LoVo (cell line): Measurements from ENCODE around the gene LUM.

Source experiments
- DNase-seq: peaks from one replicate; pipeline ENCODE4 v3.0.0-alpha.2; 2016; ENCODE audit warnings: low spot score

Gene LUM

DNA sequence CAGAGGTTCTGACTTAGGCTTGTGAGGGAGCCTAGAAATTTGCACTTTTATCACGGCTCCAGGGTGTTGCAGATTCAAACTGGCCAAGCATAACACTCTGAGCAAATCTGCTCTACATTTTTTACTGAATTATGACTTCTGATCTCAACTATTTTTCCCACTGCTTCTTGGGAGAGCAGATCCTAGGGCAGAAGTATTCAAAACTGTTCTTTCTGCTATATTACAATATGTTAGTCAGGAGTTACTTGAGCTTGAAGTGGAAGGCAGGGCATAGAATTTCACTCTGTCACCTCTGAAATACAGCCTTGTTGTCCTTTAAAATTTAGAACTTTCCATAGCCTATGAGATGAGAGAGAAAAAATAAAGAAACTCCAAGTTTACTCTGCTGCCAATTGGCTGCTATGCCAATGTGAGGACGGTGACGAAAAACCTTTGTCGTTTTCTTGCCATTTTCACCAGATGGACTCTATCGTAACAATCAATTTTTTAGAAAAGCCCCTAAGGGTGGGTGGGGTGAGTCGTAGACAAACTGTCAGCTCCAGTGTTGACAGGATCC is 37.1 kb downstream of the LUM start:
- DNase-seq = no peak

DNA sequence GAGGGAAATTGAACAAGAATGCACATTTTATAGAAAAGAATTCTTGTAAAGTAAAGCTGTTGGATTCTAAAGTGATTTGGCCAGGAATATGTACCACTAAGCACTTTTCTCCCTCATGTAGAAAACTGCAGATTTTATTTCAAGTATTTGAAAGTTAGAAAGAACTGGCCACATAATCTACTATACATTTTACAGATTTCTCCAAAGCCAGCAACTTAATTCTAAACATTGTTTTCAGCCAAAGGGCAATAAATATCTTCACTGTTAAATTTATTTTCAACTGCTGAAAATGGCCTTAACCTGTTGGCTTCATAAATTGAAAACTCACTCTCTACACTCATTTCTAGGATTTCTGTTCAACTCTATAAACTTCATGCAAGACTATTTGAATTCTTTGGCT is 37.9 kb downstream of the LUM start:
- DNase-seq = no peak

DNA sequence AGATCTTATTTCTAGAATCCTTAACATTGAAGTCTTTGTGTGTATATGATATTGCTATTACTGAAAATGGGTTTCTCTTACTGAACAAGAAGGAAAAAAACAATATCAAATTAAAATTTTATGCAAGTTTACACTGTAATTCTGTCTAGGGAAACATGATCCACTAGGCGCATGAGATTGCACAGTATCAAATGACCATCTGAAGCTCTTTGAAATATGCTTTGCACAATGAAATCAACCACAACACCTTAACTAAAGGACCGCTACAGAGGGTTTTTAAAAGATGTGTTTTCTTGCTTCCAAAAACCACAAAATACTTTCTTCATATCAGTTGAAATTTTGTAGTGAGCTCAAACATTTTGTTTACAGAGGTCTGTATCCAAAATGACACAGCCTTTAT is 38.4 kb downstream of the LUM start:
- DNase-seq = no peak

DNA sequence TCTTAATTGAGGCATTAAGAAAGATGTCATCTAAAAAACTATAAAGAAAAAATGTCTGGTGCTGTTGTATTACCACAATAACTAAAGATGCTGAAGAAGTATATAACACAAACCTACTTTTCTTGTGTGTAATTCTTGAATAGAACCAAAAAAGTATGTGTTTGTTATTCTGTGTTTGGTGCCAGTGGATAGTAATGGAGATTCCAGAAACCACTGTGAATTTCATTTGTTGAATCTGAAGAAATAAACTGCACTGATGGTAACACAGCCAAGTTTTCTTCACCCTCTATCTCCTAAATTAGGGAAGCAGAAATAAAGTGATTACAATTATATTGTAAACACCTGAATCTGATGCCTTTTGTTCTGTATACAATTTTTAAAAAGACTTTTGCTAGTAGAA is 40.4 kb downstream of the LUM start:
- no peak for DNase-seq

DNA sequence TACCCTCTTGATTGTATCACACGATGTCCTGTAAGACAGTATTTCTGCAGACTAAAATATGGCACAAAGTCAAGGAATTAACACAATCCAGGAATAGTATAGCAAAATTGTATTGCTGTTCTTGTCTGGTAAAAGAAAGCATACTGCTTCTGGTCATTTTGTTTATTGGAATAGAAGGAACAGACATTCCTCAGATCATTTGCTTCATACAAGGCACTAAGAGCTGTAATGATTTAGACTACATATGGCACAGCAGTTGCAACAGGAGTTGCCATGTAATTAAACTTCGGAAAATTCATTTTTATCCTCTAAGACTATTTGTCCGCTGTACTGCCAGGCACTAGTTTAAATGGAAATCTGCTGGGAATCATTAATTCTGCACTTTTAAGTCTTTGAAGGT is 45.9 kb downstream of the LUM start:
- no peak for DNase-seq

DNA sequence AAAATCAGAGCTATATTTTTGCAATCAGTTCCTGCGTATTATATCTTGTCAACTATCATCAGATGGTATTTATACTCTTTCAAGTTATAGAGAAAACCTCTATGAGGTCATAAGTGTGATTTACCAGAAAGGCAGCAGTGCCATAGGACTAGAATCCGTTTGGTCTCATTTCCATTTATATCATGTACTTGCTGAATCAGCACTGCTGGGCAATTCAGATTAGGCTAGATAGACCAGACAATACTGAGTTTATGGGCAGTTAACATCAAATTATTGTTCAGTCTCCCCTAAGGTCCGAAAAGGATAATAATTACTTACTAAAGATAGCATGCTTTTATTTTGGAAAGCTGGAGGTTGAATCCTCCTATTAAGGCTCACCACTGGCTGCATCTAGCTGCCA is 46.7 kb downstream of the LUM start:
- DNase-seq = no peak

DNA sequence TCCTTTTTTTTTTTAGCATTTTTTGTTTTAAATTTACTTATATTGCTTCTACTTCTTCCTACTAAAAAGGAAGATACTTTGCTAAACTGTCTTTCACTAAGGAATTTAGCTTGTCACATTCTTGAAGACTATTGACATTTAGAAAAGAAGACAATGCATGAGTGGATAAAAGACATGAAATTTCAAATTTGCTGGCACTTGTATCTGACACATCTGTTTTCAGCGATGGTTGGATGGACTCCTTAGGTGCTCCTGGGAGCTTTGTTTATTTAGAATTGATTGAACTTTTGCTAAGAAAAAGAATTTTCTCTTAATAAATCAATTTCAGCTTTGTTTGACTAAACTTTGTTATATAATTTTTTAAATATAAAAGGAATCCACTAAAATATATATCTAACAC is 50.2 kb downstream of the LUM start:
- DNase-seq = no peak

DNA sequence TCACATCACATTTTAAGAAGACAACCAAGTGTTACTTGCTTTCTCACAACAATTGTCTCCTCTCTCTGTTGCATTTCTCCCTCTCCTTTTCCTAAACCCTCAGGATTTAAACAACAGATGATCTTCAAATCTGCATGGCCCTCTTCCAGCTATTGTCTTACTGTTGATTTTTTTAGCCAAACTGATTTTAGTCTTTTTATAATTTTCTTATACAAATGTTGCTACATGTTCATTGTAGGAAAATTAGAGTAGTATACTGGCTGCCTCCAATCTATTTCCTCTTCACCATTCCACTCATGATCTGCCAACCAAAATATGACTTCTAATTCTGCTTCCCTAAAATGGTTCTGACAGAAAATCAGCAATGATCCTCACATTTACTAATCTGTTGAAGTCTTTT is 52.1 kb downstream of the LUM start:
- DNase-seq = no peak

DNA sequence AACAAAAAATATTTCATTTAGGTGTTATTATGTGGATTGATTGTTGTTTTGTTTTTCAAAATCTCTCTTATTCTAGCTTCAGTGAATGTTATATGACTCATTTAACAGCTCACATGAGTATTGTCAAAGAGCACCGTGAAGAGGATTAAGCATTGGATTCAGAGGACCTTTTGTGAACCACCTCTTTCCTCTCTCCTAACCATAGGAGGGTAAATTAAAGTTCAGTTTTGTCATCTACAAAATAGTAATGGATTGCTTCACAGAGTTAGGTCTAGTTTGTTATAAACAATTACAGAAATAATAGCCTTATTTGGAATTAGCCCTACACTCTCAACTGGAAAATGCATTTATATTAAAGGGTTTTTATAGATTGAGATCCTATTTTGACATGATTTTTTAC is 52.5 kb downstream of the LUM start:
- DNase-seq = no peak

DNA sequence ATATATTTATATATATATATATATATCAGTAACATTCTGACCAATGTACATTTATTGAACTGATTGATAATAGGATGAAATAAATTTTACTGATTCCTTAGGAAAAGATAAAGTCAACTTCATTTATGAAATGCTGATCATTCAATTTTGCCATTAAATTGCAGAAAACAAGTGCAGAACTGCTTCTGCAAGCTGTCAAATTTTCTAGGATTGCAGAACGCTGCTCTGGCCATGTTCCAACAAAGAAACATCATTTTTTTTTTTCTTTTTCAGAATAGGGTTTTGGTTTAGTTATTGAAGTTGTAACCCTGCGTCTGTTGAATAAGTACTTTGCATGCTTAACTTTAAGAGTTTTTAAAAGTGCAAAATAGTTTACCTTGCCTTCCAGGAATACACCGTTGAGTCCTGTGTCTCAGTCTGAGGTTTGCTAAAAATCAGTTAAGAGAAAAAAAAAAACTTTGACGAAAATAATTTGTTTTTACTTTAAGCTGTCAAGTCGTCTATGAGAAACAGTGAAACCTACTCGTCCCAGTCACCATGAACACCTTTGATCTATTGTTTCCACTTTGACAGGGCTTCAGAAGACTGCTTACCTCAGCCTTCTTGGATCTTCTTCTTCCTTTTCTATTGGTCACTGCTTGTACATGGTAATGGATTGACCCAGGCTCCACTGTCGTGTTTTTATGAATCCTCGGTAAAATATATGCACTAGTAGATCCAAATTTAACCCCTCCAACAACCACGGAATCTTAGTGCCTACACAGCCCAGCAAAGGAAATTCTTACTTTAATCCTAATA is 53.7 kb downstream of the LUM start, which contains the start of gene KERA:
Gene KERA, minus strand, starts transcription at position 657 of the 798 bp plus-strand sequence. CDS start 1,743 bp downstream, outside the sequence.
- no peak for DNase-seq

DNA sequence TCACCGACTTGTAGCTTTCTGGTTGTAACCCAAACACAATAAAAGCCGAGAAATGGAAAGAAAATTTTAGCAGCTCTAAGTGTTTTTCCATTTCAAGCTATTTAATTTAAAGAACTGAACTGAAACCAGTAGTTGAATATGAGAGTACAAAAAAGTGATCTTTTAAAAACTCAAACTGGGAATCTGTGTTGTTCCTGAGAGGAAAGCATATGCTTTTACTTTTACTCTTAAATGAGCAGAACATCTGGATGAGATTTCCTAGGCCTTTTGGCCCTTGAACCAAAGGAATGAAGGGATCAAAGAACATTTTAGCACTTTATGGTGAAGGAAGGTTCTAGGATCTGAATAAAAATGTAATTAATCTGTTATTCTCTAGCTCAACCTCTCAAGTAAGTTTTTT is 54.8 kb downstream of the LUM start:
- DNase-seq = no peak

DNA sequence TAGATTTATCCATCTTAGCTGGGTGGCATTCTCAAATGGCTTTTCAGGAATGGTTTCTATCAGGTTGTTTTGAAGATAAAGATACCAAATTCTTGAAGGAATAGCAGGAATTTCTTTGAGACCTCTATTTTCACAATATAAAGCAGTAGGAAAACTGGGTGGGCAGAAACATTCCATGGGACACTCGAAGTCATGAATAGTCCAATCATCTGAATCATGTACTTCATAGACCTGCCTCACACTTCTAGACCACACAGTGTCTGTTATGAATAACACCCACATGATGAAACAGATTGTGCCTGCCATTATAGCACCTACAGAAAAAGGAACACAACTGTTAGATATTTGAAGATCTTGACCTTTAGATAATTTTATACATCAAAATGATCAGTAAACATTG is 55.3 kb downstream of the LUM start:
- DNase-seq = no peak

DNA sequence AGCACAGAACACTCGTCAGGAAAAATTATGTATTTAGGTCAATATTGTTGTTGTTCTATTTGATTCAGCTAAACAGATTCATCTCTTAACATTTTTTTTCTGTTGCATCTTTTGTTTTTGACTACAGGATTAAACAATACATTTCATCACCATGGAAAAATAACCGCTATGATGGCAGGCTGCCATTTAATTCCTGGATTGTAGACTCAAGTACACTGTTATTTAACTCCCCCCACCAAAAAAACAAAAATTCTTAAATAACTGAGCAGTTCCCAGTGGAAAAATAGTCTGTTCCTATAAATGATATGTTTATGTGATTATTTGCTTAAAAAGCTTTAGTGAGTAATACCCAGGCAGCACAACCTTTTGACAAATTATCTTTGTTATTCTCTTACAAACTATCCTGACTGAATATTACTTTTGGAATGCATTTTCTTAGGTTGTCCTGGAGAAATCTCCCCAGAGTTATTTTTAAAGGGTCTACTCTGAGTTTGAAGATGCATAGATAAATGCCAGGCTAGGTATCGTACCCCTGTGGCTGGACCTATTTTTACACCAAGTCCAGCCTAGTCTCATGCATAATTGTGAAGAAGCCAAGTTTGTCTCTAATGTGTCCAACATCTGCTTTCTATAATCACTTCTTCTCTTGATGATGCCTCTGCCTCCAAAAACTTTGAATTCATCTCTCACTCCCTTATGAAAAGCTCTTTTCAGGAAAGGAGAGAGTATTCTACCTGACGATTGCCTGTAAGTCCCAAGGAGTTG is 57.2 kb downstream of the LUM start:
- DNase-seq = no peak
